IPS-NIHi11 (cell line): Measurements from ENCODE around the gene DNAJB14.

Experiments used
- DNase-seq: peaks from one replicate; pipeline ENCODE4 v3.0.0; 2012; ENCODE audit warnings: mixed read lengths, low spot score

DNAJB14 gene

GRCh38 chr4:99863804-99864203, 82.6 kb downstream of the DNAJB14 start:
- DNase-seq = no peak

DNA sequence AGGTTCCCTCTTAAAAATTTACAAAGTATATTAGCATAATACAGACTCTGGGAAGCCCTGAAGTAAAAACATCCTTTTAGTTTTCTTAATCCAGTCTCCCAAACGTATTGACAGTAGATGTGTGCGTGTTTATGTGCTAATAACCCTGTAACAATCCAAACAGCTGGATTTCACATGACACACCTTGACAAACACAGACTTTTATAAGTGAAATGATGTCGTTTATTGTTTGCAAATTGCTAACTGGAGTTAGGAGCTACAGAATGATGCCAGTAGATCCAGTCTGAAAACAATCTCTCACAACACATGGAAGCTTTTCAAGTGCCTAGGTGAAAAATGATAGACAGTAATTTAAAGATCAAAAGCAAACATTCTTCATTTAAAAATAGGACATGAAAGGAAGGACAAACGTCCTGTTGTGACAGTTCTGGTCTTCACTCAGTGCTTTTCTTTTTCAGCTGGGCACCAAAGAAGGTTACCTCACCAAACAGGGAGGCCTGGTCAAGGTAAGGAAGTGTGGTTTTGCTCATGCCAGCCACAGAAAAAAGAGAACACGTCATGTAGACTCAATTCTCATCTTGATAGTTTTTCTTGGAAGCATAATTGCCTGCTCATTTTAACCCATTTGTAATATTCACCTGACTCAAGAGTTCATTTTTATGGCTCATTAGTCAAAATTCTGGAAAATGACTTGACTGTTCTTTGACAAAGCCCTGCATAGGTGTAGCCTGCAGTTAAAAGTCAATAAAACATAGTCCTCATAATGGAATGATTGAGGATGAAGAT, 85.1 kb downstream of the DNAJB14 start:
- no peak for DNase-seq

- no peak for DNase-seq
These were observed 85.9 kb downstream of the DNAJB14 start for GRCh38 chr4:99860521-99860920.

DNA sequence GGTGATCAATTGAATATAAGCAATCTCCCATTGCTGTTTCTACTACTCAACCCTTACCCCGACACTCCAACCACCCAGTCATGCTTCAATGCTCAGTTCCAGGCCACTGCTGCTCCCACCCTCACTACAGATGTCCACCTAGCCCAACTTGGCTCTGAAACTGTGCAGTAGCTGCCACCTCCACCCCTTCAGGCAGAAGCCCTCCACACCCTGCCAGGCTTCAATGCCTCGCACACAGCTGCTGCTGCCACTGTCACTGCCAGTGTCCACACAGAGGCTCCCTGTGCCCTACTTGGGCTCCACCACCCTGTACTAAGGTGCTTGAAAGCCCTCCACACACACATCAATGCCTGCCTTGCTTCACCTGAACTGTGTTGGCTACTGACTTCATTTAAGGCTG, 86.8 kb downstream of the DNAJB14 start:
- DNase-seq = no peak

DNA sequence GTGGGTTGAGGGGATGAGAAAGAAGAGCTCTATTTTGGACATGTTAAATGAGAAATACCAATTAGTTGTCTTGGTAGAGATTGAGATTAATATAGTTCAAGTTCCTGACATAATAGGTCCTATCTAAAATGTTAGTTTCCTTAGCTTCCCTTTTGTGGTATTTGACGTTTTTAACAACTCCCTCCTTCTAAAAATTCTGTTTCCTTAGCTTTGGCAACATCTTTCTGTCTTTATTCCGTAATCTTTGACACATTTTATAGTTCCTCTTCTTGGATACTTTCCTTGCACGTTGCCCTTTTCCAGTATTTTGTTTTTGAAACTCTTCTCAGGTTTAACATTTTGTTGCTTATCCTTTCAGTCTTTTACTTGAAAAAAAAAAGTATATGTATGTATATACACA, 89.1 kb downstream of the DNAJB14 start:
- DNase-seq = no peak

DNA sequence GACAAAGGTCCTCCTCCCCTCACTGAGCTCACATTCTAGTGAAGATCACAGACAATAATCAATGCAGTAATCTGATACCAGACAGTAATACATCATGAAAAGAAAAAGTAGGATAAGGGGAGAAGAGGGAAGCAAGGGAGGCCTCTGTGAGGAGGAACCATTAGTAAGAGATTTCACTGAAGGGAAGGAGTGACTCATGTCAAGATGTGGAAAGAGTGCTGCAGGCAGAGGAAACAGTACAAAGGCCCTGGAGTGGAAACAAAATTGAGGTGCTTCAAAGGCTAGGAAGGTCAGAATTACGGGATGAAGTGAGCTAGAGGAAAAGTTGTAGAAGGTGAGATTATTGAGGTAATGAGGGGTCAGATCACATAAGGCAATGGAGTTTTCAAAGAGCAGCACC, 90.3 kb downstream of the DNAJB14 start:
- DNase-seq = no peak

GRCh38 chr4:99855678-99856077, 90.7 kb downstream of the DNAJB14 start:
- DNase-seq = no peak

GRCh38 chr4:99853999-99854398, 92.4 kb downstream of the DNAJB14 start:
- no peak for DNase-seq

DNA sequence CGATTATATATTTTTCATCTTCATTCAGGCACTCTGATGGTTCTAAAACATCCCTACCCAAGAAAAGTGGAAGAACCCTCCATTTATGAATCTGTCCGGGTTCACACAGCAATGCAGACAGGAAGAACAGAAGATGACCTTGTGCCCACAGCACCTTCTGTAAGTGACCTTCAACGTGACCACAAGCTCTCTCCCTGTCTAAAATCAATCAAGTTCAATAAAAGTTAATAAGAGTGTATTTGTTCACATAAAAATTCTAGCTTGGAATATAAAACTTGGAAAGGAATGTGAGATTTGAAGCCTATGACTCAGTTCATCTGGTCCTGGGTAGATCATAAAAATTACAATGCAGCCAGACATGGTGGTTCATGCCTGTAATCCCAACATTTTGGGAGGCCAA, 93.2 kb downstream of the DNAJB14 start:
- DNase-seq = no peak

DNA sequence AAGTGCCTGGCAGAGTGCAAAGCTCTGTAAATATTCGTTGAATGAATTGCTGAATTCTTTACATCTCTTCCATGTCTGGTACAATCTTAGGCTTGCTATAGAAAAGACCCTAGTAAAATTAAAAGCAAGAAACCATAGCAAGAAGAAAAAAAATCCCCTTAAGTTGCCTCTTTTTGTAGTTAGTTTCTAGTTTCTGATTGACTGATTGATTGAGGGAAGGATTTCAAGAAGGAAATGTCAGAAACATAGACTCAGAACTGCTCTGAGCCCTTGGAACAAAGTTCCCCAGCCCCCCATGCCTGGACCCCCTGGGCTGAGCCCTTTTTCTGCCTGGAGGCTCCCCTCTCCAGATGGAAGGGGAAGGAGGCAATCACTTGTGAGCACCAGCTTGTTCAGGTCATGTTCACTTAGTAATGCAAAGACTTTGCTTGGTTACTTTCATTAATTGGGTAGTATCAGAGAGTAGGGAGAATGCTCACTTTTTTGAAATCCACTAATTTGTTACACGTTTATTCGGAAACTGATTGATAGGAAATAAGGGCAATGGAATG, 94.1 kb downstream of the DNAJB14 start:
- DNase-seq = no peak

DNA sequence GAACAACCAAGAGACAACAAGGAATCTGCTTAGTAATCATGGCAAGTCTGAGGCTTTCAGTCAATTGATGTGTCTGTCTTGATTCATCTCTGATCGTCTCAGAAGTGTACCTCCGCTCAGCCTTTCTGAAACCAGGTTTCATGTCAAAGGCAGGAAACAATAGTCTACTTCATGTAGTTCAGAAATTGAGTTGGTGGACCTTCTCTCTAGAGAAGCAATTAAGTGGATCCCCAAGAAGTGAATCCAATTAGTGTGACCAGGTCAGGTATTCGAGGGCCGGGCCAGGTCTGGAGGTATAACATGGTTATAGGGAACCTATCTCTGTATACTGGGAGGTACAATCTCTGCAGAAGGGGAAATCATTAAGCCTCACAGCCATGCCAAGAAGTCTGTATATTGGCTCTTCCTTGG, 97.8 kb downstream of the DNAJB14 start:
- DNase-seq = no peak

- DNase-seq = no peak
These were observed 98.9 kb downstream of the DNAJB14 start for GRCh38 chr4:99847362-99847976.

- DNase-seq = no peak
These were observed 99.5 kb downstream of the DNAJB14 start for GRCh38 chr4:99846891-99847290.
